Esophagus muscularis mucosa (tissue), 4 donors: ENCODE measurements around the gene SETSIP. TPM values are rescaled to one million over a fixed set of nuclear protein-coding genes. Genes with fewer than 3 reads are reported as not detected.

ENCODE experiments used
- DNase-seq: peaks from one replicate; pipeline ENCODE4 v3.0.0-alpha.2; 2017; ENCODE audit errors: extremely low spot score
- H3K27ac ChIP-seq, 4 donors: fragments of 200-600 bp; sonication (generic); replicated peaks in 1 of 4; 1 replicate in 3 of 4; 2 replicates in 1 of 4; pipeline ENCODE4 v1.5.1; 2016 to 2019; ENCODE audit warnings: mild to moderate bottlenecking in 1 of 4
- H3K27me3 ChIP-seq, 4 donors: fragments of 200-600 bp; sonication (generic); one replicate each; pipeline versions ENCODE4 v1.5.1 to v1.6.0; 2016 to 2019
- H3K36me3 ChIP-seq, 4 donors: fragments of 200-600 bp; sonication (generic); one replicate each; pipeline ENCODE4 v1.5.1; 2016 to 2019
- H3K4me1 ChIP-seq, 4 donors: fragments of 200-600 bp; sonication (generic); one replicate each; pipeline ENCODE4 v1.5.1; 2016 to 2019
- H3K4me3 ChIP-seq, 4 donors: fragments of 200-600 bp; sonication (generic); 1 replicate in 2 of 4; 2 replicates in 2 of 4; pipeline ENCODE4 v1.5.1; 2016 to 2019; ENCODE audit warnings: mild to moderate bottlenecking in 4 of 4, moderate library complexity in 1 of 4
- H3K9me3 ChIP-seq, 4 donors: fragments of 200-600 bp; sonication (generic); 1 replicate in 3 of 4; 2 replicates in 1 of 4; pipeline ENCODE4 v1.5.1; 2016 to 2019
- CTCF ChIP-seq, 3 experiments: fragments of 200-600 bp in 2 of 3; fragments of 450-650 bp in 1 of 3; sonication (generic) in 2 of 3; IDR thresholded peaks; one replicate each; pipeline ENCODE4 v1.5.1; 2017 to 2019; ENCODE audit warnings: antibody characterized with exemption in 3 of 3, mild to moderate bottlenecking in 2 of 3, moderate library complexity in 1 of 3
- EP300 ChIP-seq: sonication (generic); formaldehyde crosslinking; IDR thresholded peaks from one replicate; pipeline ENCODE4 v1.6.1; 2017; ENCODE audit warnings: antibody characterized with exemption
- POLR2A ChIP-seq: fragments of 450-650 bp; IDR thresholded peaks from one replicate; pipeline ENCODE4 v1.6.1; 2017; ENCODE audit warnings: antibody characterized with exemption, moderate library complexity, mild to moderate bottlenecking, low read depth
- POLR2AphosphoS5 ChIP-seq, 2 donors: sonication (generic); formaldehyde crosslinking; IDR thresholded peaks; one replicate each; pipeline ENCODE4 v1.6.1; 2017; ENCODE audit warnings: antibody characterized with exemption in 2 of 2
- WGBS: methylation state at CpG from one replicate; pipeline ENCODE4 v1.1.5; 2018; 5-methylcytosine and 5-hydroxymethylcytosine counted together
- intact Hi-C: fragments of 100-400 bp; cut with DNase I; formaldehyde crosslinking; loops from one replicate; pipeline ENCODE4 v1.15.1; 2023
- total RNA-seq, 4 donors: library from RNA; depleted of rRNA; stranded (reverse); fragments of >200 nt; gene quantifications; one replicate each; pipeline versions ENCODE4 v1.1.0 to v1.2.1, GENCODE V29; 2016

SETSIP gene
- total RNA-seq, 4 donors from 2014 or later = not detected

GRCh38 chr1:92094090-92094489 lies 18.9 kb upstream of the SETSIP start:
- intact Hi-C loops = no loop called here
- H3K27me3 ChIP-seq = no peaks in the 10 kb centered on the region
- TF ChIP-seq POLR2AphosphoS5 (IDR thresholded peaks at IDR 0.05) (no peak), EP300 (no peak), POLR2A (no peak), CTCF (IDR thresholded peaks at IDR 0.05) (no peak)
- DNase-seq = no peak
- peaks cover 0 to 16% (median 5%) of the 10 kb centered on the region in 4 donors for H3K36me3 ChIP-seq
- H3K27ac ChIP-seq = no peak overlapping the region
- WGBS = 67% methylated on average over 2 of the region's 2 CpGs
- H3K4me3 ChIP-seq = no peak overlapping the region
- H3K4me1 ChIP-seq = no peaks in the 10 kb centered on the region
- H3K9me3 ChIP-seq = no peaks in the 10 kb centered on the region

GRCh38 chr1:92091625-92092024 lies 16.4 kb upstream of the SETSIP start:
- intact Hi-C loops = no loop called here
- no peak for DNase-seq
- H3K27me3 ChIP-seq = no peaks in the 10 kb centered on the region
- peaks cover 0 to 4% (median 2%) of the 10 kb centered on the region in 4 donors for H3K9me3 ChIP-seq
- WGBS = 96% methylated on average over 5 of the region's 5 CpGs
- H3K4me3 ChIP-seq = no peak overlapping the region
- TF ChIP-seq POLR2A = no peak
- no peak for TF ChIP-seq POLR2AphosphoS5 (IDR thresholded peaks at IDR 0.05)
- no peak for TF ChIP-seq EP300
- no peak for TF ChIP-seq CTCF (IDR thresholded peaks at IDR 0.05)
- H3K4me1 ChIP-seq = no peaks in the 10 kb centered on the region
- no peak overlapping the region for H3K27ac ChIP-seq
- H3K36me3 ChIP-seq = peaks cover 0 to 18% (median 4%) of the 10 kb centered on the region in 4 donors

GRCh38 chr1:92087542-92087941 lies 12.3 kb upstream of the SETSIP start:
- whole genome bisulfite sequencing = 89% methylated on average over 1 of the region's 1 CpG
- TF ChIP-seq POLR2AphosphoS5 (IDR thresholded peaks at IDR 0.05) (no peak), CTCF (IDR thresholded peaks at IDR 0.05) (no peak), EP300 (no peak), POLR2A (no peak)
- intact Hi-C loops = no loop called here
- Histone ChIP-seq H3K9me3 (peaks cover 0 to 20% (median 16%) of the 10 kb centered on the region in 4 donors), H3K36me3 (peaks cover 0 to 13% (median 3%) of the 10 kb centered on the region in 4 donors), H3K4me3 (no peak overlapping the region), H3K4me1 (no peaks in the 10 kb centered on the region), H3K27ac (no peak overlapping the region), H3K27me3 (no peaks in the 10 kb centered on the region)
- DNase-seq = no peak

- TF ChIP-seq CTCF (IDR thresholded peaks at IDR 0.05) (no peak), POLR2AphosphoS5 (IDR thresholded peaks at IDR 0.05) (no peak)
- intact Hi-C loops = no loop called here
These were observed 10.5 kb upstream of the SETSIP start for GRCh38 chr1:92085727-92086126.

GRCh38 chr1:92084651-92085050 lies 9.4 kb upstream of the SETSIP start:
- TF ChIP-seq EP300 (no peak), POLR2AphosphoS5 (IDR thresholded peaks at IDR 0.05) (no peak), POLR2A (no peak), CTCF (IDR thresholded peaks at IDR 0.05) (no peak)
- no peak for DNase-seq
- WGBS = 100% methylated on average over 1 of the region's 1 CpG
- Histone ChIP-seq H3K27ac (no peak overlapping the region), H3K27me3 (no peaks in the 10 kb centered on the region), H3K4me3 (no peak overlapping the region), H3K9me3 (peaks cover 0 to 20% (median 16%) of the 10 kb centered on the region in 4 donors), H3K4me1 (peaks cover 6 to 16% (median 13%) of the 10 kb centered on the region in 4 donors), H3K36me3 (peaks cover 0 to 8% (median 3%) of the 10 kb centered on the region in 4 donors)
- intact Hi-C loops = no loop called here

More at GRCh38 chr1:92085727-92086126, 10.5 kb upstream of the SETSIP start:
- DNase-seq = no peak
- Histone ChIP-seq H3K36me3 (peaks cover 0 to 8% (median 3%) of the 10 kb centered on the region in 4 donors), H3K4me3 (no peak overlapping the region), H3K4me1 (peaks cover 6 to 11% (median 9%) of the 10 kb centered on the region in 4 donors), H3K27ac (no peak overlapping the region), H3K9me3 (peaks cover 0 to 20% (median 16%) of the 10 kb centered on the region in 4 donors), H3K27me3 (no peaks in the 10 kb centered on the region)
- WGBS = 90% methylated on average over 4 of the region's 4 CpGs
